ENCODE data around the gene MMP11.

MMP11 gene

DNA sequence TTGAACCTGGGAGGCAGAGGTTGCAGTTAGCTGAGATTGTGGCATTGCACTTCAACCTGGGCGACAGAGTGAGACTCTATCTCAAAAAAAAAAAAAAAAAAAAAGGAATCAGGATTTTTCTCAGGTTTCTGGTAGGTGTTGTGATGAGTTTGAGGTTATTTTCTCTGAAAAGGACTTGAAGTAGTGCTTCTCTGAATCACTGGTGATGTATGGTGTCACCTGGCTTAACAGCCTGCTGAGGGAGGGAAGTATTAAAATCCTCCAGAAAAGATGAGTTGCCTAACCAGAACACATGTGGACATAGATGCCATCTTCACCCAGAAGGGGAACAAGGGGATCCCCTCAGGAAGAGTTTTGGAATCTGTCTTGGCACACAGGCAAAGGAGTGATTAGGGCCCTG, 34.2 kb downstream of the MMP11 start:
- no peak for DNase-seq

DNA sequence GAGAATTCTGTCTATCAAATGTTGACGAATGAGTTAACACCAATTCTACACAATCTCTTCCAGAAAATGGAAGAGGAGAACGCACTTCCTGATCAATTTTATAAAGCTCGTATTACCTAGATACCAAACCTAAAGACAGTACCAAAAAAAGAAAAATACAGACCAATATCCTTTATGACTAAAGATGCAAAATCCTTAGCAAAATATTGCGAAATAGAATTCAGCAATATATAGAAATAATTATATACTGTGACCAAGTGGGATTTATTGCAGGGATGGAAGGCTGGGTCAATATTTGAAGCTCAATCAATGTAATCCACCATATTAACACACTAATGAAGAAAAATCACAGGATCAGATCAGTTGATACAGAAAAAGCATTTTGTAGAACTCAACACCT, 39.7 kb downstream of the MMP11 start:
- DNase-seq = no peak

DNA sequence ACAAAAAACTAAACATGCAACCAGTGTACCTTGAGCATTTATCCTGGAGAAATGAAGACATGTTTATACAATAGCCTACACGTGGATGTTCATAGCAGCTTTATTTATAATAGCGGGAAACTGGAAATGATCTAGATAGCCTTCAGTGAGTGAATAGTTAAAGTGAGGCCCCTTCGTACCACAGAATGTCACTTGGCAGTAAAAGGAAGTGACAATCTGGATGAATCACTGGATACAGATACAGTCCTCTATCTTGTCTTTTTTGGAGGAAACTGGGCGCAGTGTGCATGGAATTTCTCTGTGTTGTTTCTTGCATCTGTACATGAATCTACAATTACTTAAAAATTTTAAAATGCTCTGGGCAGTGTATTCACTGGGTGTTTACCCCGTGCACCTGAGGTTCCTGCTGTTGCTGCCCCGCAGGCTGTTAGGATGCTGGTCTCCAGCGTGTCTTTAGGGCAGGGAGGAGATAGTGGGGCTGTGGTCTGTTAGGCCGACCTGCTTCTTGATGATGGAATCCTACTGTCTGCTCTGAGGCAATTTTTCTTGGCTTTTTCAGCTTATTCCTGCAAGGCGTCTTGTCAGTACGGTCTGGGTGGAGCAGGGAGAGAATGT, 43.0 kb downstream of the MMP11 start:
- DNase-seq = no peak

DNA sequence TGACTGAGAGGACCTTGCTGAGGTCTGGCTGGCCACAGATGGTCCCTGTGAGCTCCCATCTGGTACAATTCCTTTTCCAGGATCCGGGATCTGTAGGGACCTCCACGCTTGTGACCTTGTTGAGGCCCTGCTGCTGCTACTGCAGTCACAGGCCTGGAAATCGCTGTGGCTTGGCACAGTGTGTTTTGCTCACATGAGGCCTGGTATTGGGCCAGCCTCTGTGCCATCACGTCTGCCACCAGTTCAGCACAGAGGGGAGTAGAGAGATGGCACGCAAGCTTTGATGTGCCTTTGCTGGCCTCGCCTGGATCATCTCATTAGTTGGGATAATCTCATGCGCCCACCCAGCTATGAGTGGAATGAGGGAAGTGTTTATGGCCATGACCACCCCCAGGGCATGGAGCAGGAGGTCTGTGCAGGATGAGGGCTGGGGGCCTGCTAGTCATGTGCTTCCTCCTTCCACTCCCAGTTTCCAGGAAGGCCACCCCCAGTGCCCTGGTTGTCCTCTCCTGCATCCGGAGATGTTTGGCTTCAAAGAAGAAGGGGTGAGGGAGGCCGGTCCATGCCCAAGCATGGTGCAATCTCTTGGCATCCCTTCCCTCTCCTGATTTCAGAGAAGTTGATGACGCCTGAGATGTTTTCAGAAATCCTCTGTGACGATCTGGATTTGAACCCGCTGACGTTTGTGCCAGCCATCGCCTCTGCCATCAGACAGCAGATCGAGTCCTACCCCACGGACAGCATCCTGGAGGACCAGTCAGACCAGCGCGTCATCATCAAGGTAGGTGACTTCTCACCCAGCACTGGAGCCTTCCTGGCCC, 43.7 kb downstream of the MMP11 start:
- DNase-seq = no peak

DNA sequence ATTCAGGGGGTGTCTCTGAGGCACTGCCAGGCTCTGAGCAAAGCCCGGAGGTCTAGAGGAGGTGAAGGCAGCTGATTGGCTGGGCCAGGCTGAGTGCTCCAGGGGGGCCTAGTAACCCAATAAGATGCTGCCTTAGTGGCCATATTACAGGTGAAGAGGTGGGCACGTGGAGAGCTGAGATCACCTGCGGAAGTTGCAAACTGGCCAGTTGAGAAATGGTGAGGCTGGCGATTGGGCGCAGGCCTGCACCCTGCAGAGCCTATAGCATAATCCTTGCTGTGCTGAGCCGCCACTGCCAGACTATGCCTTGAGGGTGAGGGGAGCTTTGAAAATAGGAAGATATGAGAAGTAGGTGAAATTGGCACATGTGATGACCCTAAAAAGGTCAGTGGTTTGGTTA, 44.5 kb downstream of the MMP11 start:
- DNase-seq = no peak

DNA sequence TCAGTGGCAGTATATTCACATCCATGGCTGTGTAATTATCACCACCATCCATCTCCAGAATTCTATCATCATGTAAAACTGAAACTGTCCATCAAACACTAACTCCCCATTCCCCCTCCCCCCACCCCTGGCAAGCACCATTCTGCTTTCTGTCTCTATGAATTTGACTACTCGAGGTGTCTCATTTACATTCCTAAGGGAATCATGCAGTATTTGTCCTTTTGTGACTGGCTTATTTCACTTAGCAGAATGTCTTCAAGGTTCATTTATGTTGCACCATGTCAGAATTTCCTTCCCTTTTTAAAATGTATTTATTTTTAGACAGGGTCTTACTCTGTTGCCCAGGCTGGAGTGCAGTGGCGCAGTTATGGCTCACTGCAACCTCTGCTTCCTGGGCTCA, 45.9 kb downstream of the MMP11 start:
- DNase-seq = no peak

DNA sequence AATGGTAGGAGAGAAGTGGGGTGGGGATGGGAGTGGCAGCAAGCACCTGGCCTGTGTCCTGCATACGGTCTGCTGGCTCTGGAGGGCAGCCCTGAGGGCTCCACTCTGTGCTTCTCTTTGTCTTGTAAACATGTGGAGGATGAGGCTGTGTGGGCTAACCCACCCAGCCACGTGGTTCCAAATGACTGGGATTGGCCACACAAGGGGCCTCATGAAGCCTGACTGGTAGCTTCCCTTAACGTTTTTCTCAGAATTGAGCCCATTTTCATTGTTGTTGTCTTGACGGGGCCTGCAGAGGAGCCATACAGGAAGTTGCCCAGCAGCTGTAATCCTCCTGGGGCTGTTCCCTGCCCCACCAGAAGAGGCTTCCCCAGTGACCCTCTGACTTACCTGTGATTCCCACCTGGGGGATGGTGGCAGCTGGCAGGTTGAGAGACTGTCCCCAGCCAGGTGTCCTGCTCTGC, 48.1 kb downstream of the MMP11 start:
- DNase-seq = no peak

DNA sequence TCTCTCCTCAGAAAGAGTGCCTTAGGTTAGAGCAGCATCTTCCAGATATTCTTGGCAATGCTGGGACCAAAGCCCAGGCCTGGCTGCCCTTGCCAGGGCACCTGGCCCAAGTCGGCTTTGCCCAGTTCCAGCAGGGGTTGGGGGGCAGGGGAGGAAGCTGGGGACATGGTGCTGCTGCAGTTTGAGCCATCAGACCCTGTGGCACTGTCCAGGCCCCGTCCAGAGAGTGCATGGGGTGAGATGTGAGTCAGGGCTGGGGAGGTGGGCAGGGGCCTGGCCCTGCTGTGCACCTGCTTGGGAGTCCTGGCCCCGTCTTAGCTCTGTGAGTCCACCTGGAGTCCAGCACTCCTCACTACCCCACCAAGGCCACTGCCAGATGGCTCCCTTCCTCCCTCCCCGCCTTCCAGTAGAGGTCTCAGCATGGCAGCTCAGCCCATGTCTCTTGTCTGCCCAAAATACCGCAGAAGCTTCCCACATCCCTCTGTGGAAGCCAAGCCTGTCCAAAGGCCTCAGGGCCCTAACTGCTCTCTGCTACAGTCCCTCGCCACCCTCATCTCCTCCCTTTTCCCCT, 49.5 kb downstream of the MMP11 start:
- no peak for DNase-seq

DNA sequence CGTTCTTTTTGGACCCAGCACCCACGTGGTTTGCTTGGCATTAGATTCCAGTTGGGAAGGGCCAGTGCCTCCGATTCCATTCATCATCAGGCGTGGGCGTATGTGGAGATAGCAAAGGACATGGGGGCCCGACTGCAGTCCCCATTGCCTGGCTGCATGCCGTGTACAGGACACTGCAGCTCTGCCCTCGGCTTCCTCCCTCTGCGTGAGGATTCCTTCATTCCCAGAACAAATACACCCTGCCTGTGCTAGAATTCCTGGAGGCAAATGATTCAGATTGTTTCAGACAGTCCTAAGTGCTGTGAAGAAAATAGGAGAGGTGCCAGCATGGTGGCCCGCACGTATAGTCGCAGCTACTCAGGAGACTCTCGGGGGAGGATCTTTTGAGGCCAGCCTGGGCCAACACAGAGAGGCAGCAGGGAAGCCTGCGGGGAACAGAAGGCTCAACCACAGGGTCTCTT, 50.7 kb downstream of the MMP11 start:
- DNase-seq = no peak

DNA sequence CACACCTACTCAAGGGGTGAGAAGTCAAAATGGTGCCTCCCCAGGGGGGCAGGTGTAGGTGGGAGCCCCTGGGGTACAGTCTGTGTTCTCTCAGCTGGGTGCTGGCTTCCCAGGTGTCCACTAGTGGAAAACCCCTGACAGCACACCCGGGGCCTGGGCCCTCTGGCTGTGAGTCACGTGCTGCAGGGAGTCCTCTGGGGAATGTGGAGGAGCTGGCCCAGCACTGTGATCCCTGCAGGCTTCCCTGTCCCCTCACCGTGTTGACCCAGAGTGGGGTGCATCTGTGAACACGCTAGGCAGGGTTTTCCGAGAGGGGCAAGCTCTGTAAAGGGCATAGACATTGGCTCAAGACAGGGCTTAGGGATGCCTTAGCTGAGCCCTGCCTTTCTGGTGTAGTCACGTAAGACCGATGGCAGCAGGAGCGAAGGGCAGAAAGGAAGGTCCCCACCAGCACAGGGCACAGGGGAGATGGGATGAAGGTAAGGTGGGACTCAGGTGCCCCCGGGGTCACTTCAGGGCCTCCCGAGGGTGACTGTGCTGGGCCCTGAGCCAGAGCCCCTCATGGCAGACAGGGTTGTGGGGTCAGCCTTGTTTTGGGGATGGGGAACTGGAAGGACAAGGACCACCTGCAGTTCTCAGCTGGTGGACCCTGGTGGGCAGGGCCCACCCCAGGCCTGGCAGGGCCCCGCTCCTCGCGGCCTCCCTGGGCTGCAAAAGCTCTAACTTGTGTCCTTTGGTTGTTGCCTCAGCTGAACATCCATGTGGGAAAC, 52.0 kb downstream of the MMP11 start:
- no peak for DNase-seq

DNA sequence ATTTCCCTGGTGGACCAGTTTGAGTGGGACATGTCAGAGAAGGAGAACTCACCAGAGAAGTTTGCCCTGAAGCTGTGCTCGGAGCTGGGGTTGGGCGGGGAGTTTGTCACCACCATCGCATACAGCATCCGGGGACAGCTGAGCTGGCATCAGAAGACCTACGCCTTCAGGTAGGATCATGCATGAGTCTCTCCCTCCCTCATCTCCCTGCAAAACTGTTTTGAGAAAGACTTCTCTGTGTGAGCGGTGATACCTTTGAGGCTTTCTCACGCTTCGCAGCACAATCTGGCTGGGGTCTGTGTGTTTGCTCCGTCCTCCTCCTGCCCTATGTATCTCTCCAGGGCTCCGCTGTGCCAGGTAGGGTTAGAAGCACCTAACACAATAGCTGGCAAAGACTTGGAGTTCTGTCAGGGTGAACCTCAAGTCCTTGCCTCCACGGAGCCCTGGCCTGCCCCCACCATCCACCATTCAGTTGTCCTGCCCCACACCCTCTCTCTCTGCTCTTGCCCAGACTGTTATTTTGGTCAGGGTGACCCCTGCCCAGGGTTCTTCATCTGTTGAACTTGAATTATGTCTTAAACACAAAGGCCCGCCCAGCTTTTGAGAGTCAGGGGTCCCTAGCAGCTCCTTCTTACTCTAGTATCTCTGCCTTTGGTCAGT, 52.7 kb downstream of the MMP11 start:
- no peak for DNase-seq

DNA sequence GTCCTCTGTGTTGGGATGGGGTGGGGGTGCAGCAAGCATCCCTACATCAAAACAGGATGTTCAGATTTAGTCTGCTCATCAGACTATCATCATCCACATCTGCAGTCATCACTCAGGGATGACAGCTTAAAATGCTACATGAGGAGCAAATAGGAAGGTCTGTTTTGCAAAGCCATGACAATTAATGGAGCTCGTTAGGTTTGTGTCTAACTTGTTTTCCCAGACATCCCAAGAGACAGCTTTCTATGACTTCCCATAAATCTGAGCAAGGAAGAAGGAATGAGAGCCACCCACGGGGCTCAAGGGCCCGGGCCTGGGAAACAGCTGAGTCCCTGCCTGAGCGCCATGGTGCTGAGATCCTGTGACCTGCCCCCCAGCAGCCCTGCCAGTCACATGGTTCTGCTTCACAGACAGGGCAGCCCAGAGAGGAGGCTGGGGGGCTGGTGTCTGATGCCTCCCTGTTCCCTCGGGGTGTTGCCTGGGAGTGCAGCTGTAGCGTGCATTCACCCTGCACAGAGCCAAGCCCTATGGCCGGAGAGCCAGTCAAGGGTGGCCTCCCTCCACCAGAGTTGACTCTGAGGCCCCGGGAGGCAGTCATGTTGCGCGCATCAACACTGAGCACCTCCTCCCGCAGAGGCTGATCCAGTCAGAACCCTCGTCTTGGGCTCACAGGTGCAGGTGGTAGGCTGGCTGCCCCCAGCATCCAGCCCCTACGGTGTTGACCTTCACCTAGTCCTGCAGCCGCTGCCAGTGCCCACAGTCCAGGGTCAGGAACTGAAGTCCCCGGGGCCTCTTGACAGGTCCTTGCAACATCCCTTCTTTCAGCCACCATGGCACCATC, 54.1 kb downstream of the MMP11 start:
- DNase-seq = no peak

DNA sequence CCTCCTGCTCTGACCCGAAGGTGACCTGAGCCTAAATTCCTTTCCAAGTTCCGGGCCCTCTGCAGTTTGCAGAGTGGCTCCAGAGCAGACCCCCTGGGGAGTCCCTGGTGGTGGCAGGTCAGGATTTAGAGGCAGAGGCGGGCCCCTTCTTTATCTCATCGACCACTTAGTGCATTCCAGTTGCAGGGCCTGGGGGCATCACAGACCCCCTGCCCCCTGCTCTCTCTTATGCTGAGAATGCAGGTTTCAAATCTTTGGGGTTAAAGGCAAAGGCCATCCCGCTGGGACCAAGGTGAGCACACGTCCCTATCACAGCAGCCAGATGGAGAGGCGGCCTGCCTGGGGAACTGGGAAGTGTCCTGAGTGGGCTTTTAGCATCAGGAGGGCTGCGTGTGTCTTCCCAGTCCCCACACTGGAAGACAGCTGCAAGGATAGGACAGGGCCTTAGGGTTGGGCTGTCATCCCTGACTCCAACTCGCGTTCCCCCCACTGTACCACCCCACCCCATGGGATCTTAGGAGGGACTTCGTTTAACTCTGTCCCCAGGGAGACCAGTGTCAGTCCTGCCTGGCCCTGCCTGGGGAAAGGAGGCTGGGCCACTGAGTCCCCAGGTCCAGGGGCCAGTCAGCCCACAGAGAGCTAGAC, 54.8 kb downstream of the MMP11 start:
- no peak for DNase-seq

DNA sequence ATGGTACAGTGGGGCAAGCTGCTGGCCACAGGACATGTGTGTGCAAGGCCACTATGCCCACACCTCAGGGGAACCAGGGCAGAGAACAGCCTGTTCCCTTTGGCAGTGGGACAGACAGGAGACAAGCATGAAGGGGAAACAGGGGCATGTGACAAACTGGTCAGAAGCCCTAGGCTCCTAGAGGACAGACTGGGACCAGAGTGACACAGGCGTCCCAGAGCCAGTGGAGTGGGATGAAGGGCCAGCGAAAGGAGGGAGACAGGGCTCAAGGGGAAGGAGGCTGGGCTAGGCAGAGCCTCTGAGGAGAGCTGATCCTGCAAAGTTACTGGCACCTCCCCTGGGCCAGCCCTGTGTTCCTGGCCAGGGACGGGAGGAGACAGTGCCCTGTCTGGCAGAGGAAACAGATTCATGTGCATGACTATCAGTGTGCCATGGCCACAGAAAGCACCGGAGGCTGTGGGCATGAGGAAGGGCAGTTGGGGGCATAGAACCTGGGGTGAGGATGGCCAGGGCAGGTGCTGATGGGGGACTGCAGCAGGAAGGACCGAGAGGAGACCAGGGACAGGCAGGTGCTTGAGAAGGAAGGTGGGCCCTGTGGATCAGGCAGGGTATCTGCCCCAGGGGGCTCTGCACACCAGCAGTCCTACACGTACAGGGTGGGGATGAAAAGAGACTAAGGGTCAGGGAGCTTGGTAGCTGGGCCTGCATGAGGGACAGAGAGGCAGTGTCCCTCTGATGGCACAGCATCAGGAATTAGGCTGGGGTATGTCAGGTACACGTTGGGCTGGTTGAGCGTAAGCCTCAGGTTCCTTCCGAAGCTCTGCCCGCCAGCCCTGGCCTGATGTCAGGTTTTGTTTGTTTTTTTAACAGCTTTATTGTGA, 56.4 kb downstream of the MMP11 start:
- DNase-seq = no peak

DNA sequence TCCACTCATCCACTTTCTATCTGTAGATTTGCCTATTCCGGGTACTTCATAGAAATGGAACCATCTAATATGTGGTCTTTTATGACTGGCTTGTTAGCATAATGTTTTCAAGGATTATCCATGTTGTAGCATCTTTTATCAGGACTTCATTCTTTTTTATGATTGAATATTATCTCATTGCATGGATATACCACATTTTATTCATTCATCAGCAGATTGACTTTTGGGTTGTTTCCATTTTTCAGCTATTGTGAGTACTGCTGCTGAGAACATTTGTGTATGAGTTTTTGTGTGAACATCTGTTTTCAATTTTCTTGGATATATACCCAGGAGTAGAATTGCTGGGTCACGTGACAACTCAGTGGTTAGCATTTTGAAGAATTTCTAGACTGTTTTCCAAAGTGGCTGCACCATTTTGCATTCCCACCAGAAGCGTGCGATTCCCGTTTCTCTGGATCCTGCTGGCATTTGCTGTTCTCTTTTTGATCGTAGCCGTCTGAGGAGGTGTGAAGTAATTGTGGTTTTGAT, 57.3 kb downstream of the MMP11 start:
- DNase-seq = no peak

DNA sequence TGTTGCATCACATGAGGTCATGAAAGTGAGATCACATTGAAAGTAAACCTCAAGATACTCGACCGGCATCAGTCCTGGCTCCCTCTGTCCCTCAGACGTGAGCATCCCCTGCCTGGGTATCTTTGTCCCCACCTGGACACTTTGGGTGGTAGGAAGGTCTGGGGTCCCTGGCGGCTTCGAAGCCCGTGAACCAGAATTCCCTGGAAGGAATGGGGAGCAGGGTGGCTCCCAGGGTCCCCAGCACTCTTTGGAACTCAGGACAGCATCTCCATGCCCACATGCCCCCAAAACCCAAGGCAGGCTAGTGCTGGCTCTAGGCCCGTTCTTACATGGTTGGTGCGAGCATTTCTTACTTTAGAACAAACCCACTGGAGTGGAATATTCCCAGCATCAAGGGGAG, 58.6 kb downstream of the MMP11 start:
- no peak for DNase-seq

DNA sequence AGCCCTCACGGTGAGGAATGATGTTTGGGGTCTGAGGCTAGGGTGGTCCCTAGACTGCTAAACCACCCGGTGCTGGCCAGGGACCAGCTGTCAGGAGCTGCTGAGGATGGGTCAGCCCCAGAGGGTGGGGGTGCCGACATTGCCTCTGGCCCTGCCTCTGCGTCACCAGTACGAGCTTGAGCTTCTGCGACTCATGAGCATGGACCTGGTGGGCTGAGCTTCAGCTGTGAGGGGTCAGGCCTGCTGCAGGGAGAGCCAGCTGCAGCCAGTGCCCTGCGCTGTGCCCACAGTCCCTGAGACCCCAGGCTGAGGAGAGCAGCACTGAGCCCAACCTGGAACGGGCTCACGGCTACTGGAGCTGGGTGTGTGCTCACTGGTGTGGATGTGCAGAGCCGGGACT, 59.1 kb downstream of the MMP11 start:
- DNase-seq = no peak

DNA sequence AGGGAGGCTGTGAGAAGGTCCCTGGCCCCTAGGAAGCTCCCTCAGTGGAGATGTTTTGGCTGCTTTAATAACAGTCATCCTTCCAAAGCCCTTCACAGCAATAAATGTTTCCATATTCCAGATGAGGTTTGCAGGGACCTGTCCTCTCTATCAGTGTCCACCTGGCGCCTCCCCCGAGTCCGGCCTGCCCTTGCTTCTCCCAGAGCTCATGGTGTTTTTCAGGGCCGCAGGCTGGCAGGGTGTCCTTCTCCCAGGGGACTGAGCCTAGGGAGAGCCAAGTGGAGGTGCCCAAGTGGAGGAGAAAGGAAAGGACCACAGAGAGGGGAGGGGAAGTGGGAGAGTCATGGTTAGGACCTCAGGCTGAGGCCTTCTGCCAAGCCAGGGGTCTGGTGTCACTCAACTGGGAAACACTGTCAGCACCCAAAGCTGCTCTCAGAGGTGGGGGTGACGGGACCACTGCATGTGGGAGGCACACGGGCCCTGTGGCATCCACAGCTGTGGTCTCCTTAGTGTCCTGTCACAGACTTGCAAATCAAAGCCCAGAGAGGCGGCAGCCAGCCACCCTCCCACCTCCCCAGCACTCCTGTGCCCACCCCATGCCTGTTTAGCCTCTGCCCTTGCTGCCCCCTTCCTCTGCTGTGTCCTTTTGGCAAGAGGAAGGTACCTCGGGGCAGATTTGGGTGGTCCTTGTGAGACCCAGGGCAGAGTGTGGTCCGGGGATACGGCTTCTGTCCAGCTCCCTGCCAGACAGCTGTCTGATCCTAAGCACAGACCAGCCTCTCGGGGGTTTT, 59.8 kb downstream of the MMP11 start:
- no peak for DNase-seq

Measured in 8988T (cell line).